ENCODE results near the gene GEMIN2. TPM values are rescaled to one million over a fixed set of nuclear protein-coding genes. Genes with fewer than 3 reads are reported as not detected.

GEMIN2 gene
- total RNA-seq (2022; extraction: Qiagen RNA extraction): 20.1 to 27.5 TPM (median 22.4 TPM) in 5 replicates

GRCh38 chr14:39114073-39114838 lies at the start of gene GEMIN2:
Gene GEMIN2 (plus strand): TSS chr14:39114323. CDS start chr14:39114339, 16 bp downstream.

GRCh38 chr14:39102969-39103957 lies 10.9 kb upstream of the GEMIN2 start, which contains the start of gene SEC23A:
Gene SEC23A (minus strand): TSS chr14:39103235. CDS start chr14:39096118, 7,117 bp downstream.

GRCh38 chr14:39174560-39175444 lies 60.7 kb downstream of the GEMIN2 start, which contains the start of gene PNN:
Gene PNN (plus strand): TSS chr14:39175254. CDS start chr14:39175280, 26 bp downstream.

Other genes starting within 250 kb of the GEMIN2 start
- gene SEC23A, start 11.1 kb upstream of the GEMIN2 start, total RNA-seq (2022; extraction: Qiagen RNA extraction): 55.0 to 99.4 TPM (median 84.1 TPM) in 5 replicates
- 11.7 to 17.3 TPM (median 15.8 TPM) in 5 replicates for gene TRAPPC6B, start 56.0 kb downstream of the GEMIN2 start, total RNA-seq (2022; extraction: Qiagen RNA extraction)
- 41.9 to 47.6 TPM (median 46.2 TPM) in 5 replicates for gene PNN, start 60.9 kb downstream of the GEMIN2 start, total RNA-seq (2022; extraction: Qiagen RNA extraction)
- 18.3 to 22.0 TPM (median 19.2 TPM) in 5 replicates for gene MIA2, start 119.6 kb downstream of the GEMIN2 start, total RNA-seq (2022; extraction: Qiagen RNA extraction)

All from A549 treated with dexamethasone at 1 μM for 4 hours (cell line).